H1 (cell line): Measurements from ENCODE around the gene CUEDC2. TPM values are rescaled to one million over a fixed set of nuclear protein-coding genes. Genes with fewer than 3 reads are reported as not detected.

Source experiments
- ASH2L ChIP-seq: fragments of 200-600, 300-600 bp; sonication (generic); IDR thresholded peaks from one replicate; pipeline ENCODE4 v1.7.1; 2017; ENCODE audit warnings: low read length
- CEBPB ChIP-seq: IDR thresholded peaks from 2 replicates; pipeline ENCODE4 v1.6.1; 2012; ENCODE audit warnings: low read depth, low read length
- JUN ChIP-seq: IDR thresholded peaks from 2 replicates; pipeline ENCODE4 v1.6.1; 2011; ENCODE audit warnings: low read depth, mild to moderate bottlenecking, improper control_type of control experiment, low read length
- JUND ChIP-seq: IDR thresholded peaks from 2 replicates; pipeline ENCODE4 v1.6.1; 2011; ENCODE audit warnings: mild to moderate bottlenecking, improper control_type of control experiment, low read length
- MAX ChIP-seq: IDR thresholded peaks from 2 replicates; pipeline ENCODE4 v1.6.1; 2012; ENCODE audit warnings: inconsistent platforms
- polyA plus RNA-seq, 7 experiments: library from polyadenylated mRNA; depleted of rRNA in 3 of 7; stranded (reverse) in 5 of 7; unstranded in 2 of 7; fragments of >200 nt in 5 of 7; fragments of 200-250 nt in 2 of 7; gene quantifications; 1 replicate in 5 of 7; 2 replicates in 1 of 7; 4 replicates in 1 of 7; pipeline versions ENCODE4 v1.2.1 to v1.2.3, GENCODE V29; 2011 to 2013; ENCODE audit warnings: missing spikeins in 2 of 7, mixed read lengths in 2 of 7
- total RNA-seq: library from RNA; stranded (reverse); fragmentation: NEBNext Ultra II Directional; extraction: Animal tissue kit (Norgen Biotek cat#: 25700); gene quantifications from 2 replicates; pipeline ENCODE4 v1.2.1, GENCODE V29; 2021

CUEDC2 gene
- total and polyA plus RNA-seq, 2 of the 8 experiments (the other 6 are each of a cell fraction or from before 2014, with no cell fraction given), result 41.7 to 55.2 TPM

- no peak for TF ChIP-seq MAX
- no peak for TF ChIP-seq CEBPB
- TF ChIP-seq JUN, result no peak
- TF ChIP-seq JUND, result no peak
- no peak for TF ChIP-seq ASH2L
- TF ChIP-seq, all 59 proteins: peak for 0
Observed at GRCh38 chr10:102389894-102390293, 42.5 kb downstream of the CUEDC2 start (continued).
